NCI-H2081 treated with DMSO at 0.1 percent for 48 hours (cell line): ENCODE results near the gene BRD3.
A peak's percentile ranks its signal among the peaks of the same experiment; 100 is the strongest.
"Not testable (repeated sequence)": the region's sequence is repeated elsewhere in the genome, so short reads cannot be mapped to it uniquely, and the experiment has no call there.

Source experiments
- DNase-seq: peaks from one replicate; lab custom pipeline; 2025; lab: John Stamatoyannopoulos, UW

The BRD3 gene

GRCh38 chr9:134067904-134068743 lies at the start of gene BRD3:
Gene BRD3, minus strand, starts transcription at chr9:134068026. Its CDS starts 14,549 bp downstream, at chr9:134053477.
- peak; percentile 19 for DNase-seq

- DNase-seq = no peak
Measured at GRCh38 chr9:134112561-134112960, 44.7 kb upstream of the BRD3 start.

GRCh38 chr9:134111064-134111463 lies 43.2 kb upstream of the BRD3 start:
- no peak for DNase-seq

GRCh38 chr9:134103391-134103998 lies 35.7 kb upstream of the BRD3 start:
- no peak for DNase-seq

- no peak for DNase-seq
Measured at GRCh38 chr9:134101623-134102149, 33.9 kb upstream of the BRD3 start.

GRCh38 chr9:134101133-134101532 lies 33.3 kb upstream of the BRD3 start:
- DNase-seq = not testable (repeated sequence)

- no peak for DNase-seq
Measured at GRCh38 chr9:134100040-134100439, 32.2 kb upstream of the BRD3 start.

- DNase-seq = peak; percentile 2
Measured at GRCh38 chr9:134099123-134099761, 31.4 kb upstream of the BRD3 start.

GRCh38 chr9:134089972-134090371 lies 22.1 kb upstream of the BRD3 start:
- no peak for DNase-seq

GRCh38 chr9:134088063-134088725 lies 20.4 kb upstream of the BRD3 start:
- no peak for DNase-seq

- no peak for DNase-seq
Measured at GRCh38 chr9:134085674-134086073, 17.8 kb upstream of the BRD3 start.

- DNase-seq = no peak
Measured at GRCh38 chr9:134083451-134083850, 15.6 kb upstream of the BRD3 start.

- no peak for DNase-seq
Measured at GRCh38 chr9:134076644-134077043, 8.8 kb upstream of the BRD3 start.

GRCh38 chr9:134075689-134076088 lies 7.9 kb upstream of the BRD3 start:
- DNase-seq = not testable (repeated sequence)

- DNase-seq = no peak
Measured at GRCh38 chr9:134073500-134073899, 5.7 kb upstream of the BRD3 start.

GRCh38 chr9:134072683-134073082 lies 4.9 kb upstream of the BRD3 start:
- DNase-seq = not testable (repeated sequence)

- no peak for DNase-seq
Measured at GRCh38 chr9:134071149-134071548, 3.3 kb upstream of the BRD3 start.

- no peak for DNase-seq
Measured at GRCh38 chr9:134069480-134070399, 1.9 kb upstream of the BRD3 start.

GRCh38 chr9:134068744-134069479 lies 1.1 kb upstream of the BRD3 start:
- DNase-seq = no peak
